KMS-11 (cell line): ENCODE data around the gene ZNF511.

Source experiments
- H2AFZ ChIP-seq: fragments of 200-600 bp; sonication (generic); 2 replicates; pipeline ENCODE4 v1.6.1; 2016; ENCODE audit warnings: antibody characterized with exemption, mixed run types, low read depth
- H3K27ac ChIP-seq: fragments of 200-600 bp; sonication (generic); 2 replicates; pipeline ENCODE4 v1.6.1; 2016; ENCODE audit warnings: mild to moderate bottlenecking, mixed run types
- H3K27me3 ChIP-seq: fragments of 200-600 bp; sonication (generic); 2 replicates; pipeline ENCODE4 v1.6.1; 2017; ENCODE audit warnings: mild to moderate bottlenecking, low read depth, mixed run types, moderate library complexity; ENCODE audit not compliant: insufficient read depth
- H3K36me3 ChIP-seq: fragments of 200-600 bp; sonication (generic); 2 replicates; pipeline ENCODE4 v1.6.1; 2017; ENCODE audit warnings: mild to moderate bottlenecking, mixed run types; ENCODE audit not compliant: insufficient read depth
- H3K4me1 ChIP-seq: fragments of 200-600 bp; sonication (generic); 2 replicates; pipeline ENCODE4 v1.6.1; 2016; ENCODE audit warnings: mild to moderate bottlenecking, low read depth, mixed run types; ENCODE audit not compliant: poor library complexity, severe bottlenecking
- H3K4me2 ChIP-seq: fragments of 200-600 bp; sonication (generic); 2 replicates; pipeline ENCODE4 v1.7.0; 2016; ENCODE audit warnings: mild to moderate bottlenecking, mixed run types
- H3K4me3 ChIP-seq: fragments of 200-600 bp; sonication (generic); IDR thresholded peaks from 2 replicates; pipeline ENCODE4 v1.6.1; 2017; ENCODE audit warnings: low read depth, low read length, mixed read lengths; ENCODE audit not compliant: insufficient read depth
- H3K79me2 ChIP-seq: fragments of 200-600 bp; sonication (generic); 2 replicates; pipeline ENCODE4 v1.6.1; 2016; ENCODE audit warnings: low read depth, mixed run types; ENCODE audit not compliant: insufficient read depth
- H3K9ac ChIP-seq: fragments of 200-600 bp; sonication (generic); 2 replicates; pipeline ENCODE4 v1.6.1; 2016; ENCODE audit warnings: mild to moderate bottlenecking, mixed run types
- H4K20me1 ChIP-seq: fragments of 200-600 bp; sonication (generic); 2 replicates; pipeline ENCODE4 v1.6.1; 2016; ENCODE audit warnings: mild to moderate bottlenecking, mixed run types; ENCODE audit not compliant: insufficient read depth
- TF ChIP-seq, protein P1 (sequence below): fragments of 200-600 bp; sonication (generic); conservative IDR thresholded peaks from 2 replicates; pipeline ENCODE4 v1.6.1; 2017; ENCODE audit warnings: low read depth, mild to moderate bottlenecking, antibody characterized with exemption, low read length, moderate library complexity, mixed read lengths

Gene ZNF511

DNA sequence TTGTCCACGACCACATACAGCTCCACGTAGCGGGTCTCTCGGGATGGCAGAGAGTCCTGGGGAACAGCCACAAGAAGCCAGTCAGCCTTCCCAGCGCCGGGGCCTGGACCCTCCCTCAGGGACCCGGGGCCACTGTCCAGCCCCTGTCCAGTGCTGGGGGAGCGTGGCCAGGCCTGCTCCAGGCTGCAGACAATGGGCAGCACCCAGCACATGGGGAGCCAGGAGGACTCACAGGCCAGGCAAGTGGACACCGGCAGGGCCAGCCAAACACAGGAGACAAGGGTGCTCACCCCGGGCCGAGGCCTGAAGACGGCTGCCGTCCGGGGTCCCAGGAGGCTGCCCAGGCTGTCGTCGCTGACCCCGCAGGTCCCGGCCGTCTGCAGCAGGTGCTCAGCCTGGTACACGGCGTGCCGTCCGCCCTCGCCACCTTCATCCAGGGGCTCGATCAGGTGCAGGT, 35.7 kb upstream of the ZNF511 start:
- Histone ChIP-seq H3K4me3 (no peak overlapping the region), H3K27ac (no peak overlapping the region), H3K27me3 (no peaks in the 10 kb centered on the region), H3K36me3 (no peaks in the 10 kb centered on the region), H3K4me1 (peaks cover 35% of the 10 kb centered on the region), H4K20me1 (no peaks in the 10 kb centered on the region), H3K4me2 (no peak overlapping the region), H3K79me2 (no peaks in the 10 kb centered on the region), H3K9ac (no peak overlapping the region), H2AFZ (no peak overlapping the region)
- TF ChIP-seq, protein P1, sequence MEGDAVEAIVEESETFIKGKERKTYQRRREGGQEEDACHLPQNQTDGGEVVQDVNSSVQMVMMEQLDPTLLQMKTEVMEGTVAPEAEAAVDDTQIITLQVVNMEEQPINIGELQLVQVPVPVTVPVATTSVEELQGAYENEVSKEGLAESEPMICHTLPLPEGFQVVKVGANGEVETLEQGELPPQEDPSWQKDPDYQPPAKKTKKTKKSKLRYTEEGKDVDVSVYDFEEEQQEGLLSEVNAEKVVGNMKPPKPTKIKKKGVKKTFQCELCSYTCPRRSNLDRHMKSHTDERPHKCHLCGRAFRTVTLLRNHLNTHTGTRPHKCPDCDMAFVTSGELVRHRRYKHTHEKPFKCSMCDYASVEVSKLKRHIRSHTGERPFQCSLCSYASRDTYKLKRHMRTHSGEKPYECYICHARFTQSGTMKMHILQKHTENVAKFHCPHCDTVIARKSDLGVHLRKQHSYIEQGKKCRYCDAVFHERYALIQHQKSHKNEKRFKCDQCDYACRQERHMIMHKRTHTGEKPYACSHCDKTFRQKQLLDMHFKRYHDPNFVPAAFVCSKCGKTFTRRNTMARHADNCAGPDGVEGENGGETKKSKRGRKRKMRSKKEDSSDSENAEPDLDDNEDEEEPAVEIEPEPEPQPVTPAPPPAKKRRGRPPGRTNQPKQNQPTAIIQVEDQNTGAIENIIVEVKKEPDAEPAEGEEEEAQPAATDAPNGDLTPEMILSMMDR: no peak

DNA sequence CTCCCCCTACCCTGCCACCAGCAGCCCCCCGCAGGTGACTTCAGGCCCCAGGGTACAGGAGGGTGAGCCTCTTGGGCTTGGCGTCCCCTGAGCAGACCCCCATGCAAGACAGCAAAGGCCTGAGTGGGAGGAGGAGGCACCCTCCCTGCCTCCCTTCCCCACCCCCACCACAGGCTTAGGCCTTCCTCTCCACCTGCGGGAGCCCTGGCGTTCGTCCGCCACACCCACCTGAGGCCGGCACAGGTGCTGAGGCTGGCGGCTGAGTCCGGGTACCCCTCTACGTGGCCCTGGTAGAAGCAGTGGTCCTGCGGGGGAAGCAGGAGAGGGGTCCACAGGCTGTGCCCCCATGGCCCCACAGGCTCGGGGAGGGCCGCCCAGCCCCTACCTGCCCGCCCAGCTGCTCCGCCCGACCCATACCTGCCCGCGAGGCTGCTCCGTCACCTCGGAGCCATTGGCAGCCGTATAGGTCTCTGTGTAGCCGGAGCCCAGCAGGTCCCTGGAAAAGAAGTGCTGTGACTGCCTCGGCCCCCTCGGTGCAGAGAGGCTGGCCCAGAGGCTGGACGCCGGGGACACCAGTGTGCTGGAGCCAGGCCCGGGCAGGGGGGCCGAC, 35.1 kb upstream of the ZNF511 start:
- H3K36me3 ChIP-seq: no peaks in the 10 kb centered on the region
- peaks cover 42% of the 10 kb centered on the region for H3K4me1 ChIP-seq
- H3K79me2 ChIP-seq: no peaks in the 10 kb centered on the region
- H3K4me2 ChIP-seq: peak overlapping the region; percentile 33; the same call in 1 of the 2 replicates
- TF ChIP-seq, protein P1: no peak
- H3K4me3 ChIP-seq: no peak overlapping the region
- no peak overlapping the region for H3K9ac ChIP-seq
- H2AFZ ChIP-seq: no peak overlapping the region
- H3K27me3 ChIP-seq: no peaks in the 10 kb centered on the region
- H4K20me1 ChIP-seq: no peaks in the 10 kb centered on the region
- H3K27ac ChIP-seq: no peak overlapping the region

DNA sequence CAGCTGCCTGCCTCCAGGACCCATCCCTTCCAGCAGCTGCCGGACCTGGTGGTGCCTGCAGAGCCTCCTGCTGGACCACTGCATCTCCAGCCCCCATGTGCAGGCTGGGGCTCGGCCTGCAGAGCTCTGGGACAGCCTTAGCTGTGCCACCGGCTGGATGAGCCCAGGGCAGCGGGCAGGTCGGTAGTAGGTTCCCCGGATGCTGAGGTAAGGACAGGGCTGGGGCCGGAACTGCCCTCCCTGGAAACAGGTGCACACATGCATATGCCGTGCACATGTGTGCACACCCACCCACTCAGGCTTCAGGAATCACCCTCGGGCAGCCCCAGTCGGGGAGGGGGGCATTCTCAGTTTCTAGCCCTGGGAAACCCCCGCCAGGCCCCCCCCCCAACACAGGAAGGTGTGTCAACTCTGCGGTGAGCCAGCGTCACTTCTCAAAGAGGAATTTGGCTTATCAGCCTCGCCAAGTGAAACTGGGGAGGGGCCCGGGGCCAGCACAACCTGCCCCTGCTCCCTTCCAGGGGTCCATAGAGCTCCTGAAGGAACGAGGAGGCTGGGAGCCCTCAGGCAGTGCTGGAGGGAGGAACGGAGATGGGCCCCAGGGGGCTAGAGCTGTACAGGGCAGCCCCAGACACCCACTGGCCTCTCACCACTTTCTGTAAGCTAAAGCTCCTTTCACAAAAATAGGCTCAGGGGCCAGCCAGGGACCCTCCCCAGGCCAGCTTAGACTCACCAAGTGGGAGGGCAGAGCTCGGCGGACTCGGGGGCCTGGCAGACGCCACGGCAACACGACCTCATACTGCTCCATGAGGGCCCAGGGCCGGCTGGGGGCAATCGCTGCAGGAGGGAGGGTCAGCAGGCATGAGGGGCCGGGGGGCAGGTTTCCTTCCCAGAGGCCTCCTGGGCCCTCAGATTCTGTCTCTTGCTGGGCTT, 33.7 kb upstream of the ZNF511 start:
- Histone ChIP-seq H3K4me1 (peaks cover 55% of the 10 kb centered on the region), H3K4me2 (peak overlapping the region; percentile 90), H3K4me3 (no peak overlapping the region)

DNA sequence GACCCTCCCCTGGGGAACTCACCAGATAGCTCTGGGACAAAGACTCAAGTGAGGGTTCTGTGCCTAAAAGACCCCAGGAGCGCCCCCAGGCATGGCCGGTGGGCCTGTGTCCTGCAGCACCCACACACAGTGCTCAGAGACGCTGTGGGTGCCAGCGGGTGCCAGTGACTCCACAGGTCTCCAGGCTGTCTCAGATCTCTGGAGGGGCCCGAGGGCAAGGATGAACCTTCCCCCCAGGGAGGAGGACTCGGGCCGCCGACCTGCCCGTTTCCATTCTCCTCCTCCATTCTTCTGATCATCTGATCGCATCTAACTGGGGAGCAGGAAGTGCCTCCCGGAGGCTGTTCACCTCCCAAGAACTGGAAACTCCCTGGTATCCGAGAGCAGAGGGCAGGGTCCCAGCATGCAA, 33.0 kb upstream of the ZNF511 start:
- peak overlapping the region; percentile 82 for H3K27ac ChIP-seq
- no peak overlapping the region for H3K4me3 ChIP-seq
- no peak overlapping the region for H2AFZ ChIP-seq
- peak overlapping the region; percentile 90 for H3K4me2 ChIP-seq
- H3K9ac ChIP-seq: peak overlapping the region; percentile 60; the same call in 1 of the 2 replicates
- H3K36me3 ChIP-seq: no peaks in the 10 kb centered on the region
- peaks cover 62% of the 10 kb centered on the region for H3K4me1 ChIP-seq
- H4K20me1 ChIP-seq: no peaks in the 10 kb centered on the region
- H3K79me2 ChIP-seq: no peaks in the 10 kb centered on the region
- TF ChIP-seq, protein P1: 0 out of 2 replicates have a peak, but pooled peaks have one; percentile 23
- no peaks in the 10 kb centered on the region for H3K27me3 ChIP-seq

More for the DNA sequence above, 33.7 kb upstream of the ZNF511 start:
- Histone ChIP-seq H3K27me3 (no peaks in the 10 kb centered on the region), H3K36me3 (no peaks in the 10 kb centered on the region), H2AFZ (no peak overlapping the region), H3K79me2 (no peaks in the 10 kb centered on the region), H3K9ac (peak overlapping the region; percentile 60), H3K27ac (peak overlapping the region; percentile 82), H4K20me1 (no peaks in the 10 kb centered on the region)
- TF ChIP-seq, protein P1: no peak
